GM18498 (cell line): ENCODE measurements around the gene GALT.

Experiments used
- ATAC-seq: cut with Tn5 transposase; IDR thresholded peaks from one replicate; pipeline ENCODE4 v1.9.1; 2021; ENCODE audit warnings: mild to moderate bottlenecking, moderate library complexity; ENCODE audit not compliant: unreplicated experiment

Gene GALT

GRCh38 chr9:34675048-34675714 lies 28.7 kb downstream of the GALT start:
- ATAC-seq = no peak

- ATAC-seq = no peak
Observed at GRCh38 chr9:34675869-34676268, 29.4 kb downstream of the GALT start.

- no peak for ATAC-seq
Observed at GRCh38 chr9:34684145-34684544, 37.7 kb downstream of the GALT start.

GRCh38 chr9:34684816-34685215 lies 38.3 kb downstream of the GALT start:
- ATAC-seq = no peak

- ATAC-seq = no peak
Observed at GRCh38 chr9:34685591-34685990, 39.1 kb downstream of the GALT start.

GRCh38 chr9:34686231-34686630 lies 39.8 kb downstream of the GALT start:
- no peak for ATAC-seq

GRCh38 chr9:34686732-34687131 lies 40.3 kb downstream of the GALT start:
- ATAC-seq = no peak

- ATAC-seq = no peak
Observed at GRCh38 chr9:34687276-34688030, 41.0 kb downstream of the GALT start.

- no peak for ATAC-seq
Observed at GRCh38 chr9:34688329-34689115, 42.0 kb downstream of the GALT start.

- ATAC-seq = no peak
Observed at GRCh38 chr9:34689116-34689470, 42.6 kb downstream of the GALT start.

- no peak for ATAC-seq
Observed at GRCh38 chr9:34689512-34689911, 43.0 kb downstream of the GALT start.

GRCh38 chr9:34690983-34691935 lies 44.8 kb downstream of the GALT start, which contains the start of gene CCL19:
TSS of gene CCL19 (minus strand) at chr9:34691276. CDS start at chr9:34691139, 137 bp downstream.
- no peak for ATAC-seq

GRCh38 chr9:34691936-34692315 lies 45.5 kb downstream of the GALT start:
- no peak for ATAC-seq

- ATAC-seq = no peak
Observed at GRCh38 chr9:34693560-34693959, 47.1 kb downstream of the GALT start.

- no peak for ATAC-seq
Observed at GRCh38 chr9:34694811-34695210, 48.3 kb downstream of the GALT start.
